ENCODE data around the gene TMPRSS6.

Gene TMPRSS6

GRCh38 chr22:37139762-37140161, 30.2 kb upstream of the TMPRSS6 start:
- no peak for DNase-seq

GRCh38 chr22:37138849-37139561, 29.5 kb upstream of the TMPRSS6 start:
- no peak for DNase-seq

DNA sequence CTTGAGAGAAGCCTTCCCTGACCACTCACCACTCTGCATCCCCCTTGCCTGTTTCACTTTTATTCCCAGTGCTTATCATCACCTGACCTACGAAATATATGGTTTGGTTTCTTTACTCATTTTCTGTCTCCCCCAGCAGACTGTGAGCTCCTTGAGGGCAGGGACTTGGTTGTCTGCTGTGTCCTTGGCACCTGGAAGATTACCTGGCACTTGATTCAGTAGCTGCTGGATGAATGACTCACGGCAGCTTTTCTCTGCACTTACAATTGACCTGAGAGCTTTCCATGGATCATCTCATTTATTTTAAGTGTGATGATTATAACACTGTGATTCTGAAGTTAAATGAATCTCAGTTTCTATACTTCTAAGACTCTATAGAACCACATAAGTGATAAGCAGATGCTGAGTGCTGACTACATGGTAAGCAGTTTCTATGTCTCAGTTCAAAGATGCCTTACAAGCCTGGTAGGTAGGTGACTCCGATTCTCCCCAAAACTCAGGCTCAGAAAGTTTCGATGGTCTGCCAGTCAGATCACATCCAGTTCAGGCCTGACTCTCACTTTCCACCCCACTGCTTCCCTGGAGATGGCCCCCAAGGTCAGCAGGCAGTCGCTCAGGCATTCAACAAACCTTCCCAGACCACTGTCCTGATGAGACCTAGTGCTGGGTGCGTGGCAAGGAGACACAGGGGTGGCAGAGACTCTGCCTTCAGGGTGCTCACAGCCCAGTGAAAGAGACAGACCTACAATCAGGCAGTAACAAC, 28.6 kb upstream of the TMPRSS6 start:
- DNase-seq: no peak

GRCh38 chr22:37137131-37137530, 27.6 kb upstream of the TMPRSS6 start:
- no peak for DNase-seq

GRCh38 chr22:37135023-37135422, 25.5 kb upstream of the TMPRSS6 start:
- DNase-seq: no peak

DNA sequence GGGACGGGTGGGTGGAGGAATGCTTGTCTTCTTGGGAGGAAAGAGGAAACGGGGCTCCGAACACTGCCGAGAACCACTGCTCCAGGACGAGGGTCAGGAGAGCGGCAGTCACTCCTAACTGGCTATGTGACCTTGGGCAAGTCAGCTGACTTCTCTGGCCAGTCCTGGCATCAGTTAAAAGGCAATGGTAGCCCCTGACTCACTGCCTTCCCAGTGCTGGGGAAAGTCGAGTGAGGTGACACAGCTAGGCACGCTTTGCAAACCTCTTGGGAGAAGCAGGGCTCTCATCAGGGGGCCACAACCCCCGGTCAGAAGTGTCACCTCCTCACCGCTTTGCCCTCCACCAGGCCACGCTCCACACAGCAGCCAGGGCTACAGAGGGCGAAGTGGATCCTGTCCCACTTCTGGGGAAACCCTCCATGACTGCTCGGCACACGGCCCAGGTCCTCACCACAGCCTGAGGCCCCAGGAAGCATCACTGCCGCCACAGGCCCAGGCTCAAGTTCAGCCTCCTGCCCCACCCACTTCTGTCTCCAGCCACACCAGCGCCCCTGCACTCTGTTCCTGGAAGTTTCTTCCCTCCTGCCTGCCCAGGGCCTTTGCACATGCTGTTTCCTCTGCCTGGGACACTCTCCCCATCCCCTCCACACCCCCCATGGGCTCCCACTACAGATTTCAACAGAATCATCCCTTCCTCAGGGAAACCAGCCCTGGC, 23.9 kb upstream of the TMPRSS6 start:
- DNase-seq: no peak

DNA sequence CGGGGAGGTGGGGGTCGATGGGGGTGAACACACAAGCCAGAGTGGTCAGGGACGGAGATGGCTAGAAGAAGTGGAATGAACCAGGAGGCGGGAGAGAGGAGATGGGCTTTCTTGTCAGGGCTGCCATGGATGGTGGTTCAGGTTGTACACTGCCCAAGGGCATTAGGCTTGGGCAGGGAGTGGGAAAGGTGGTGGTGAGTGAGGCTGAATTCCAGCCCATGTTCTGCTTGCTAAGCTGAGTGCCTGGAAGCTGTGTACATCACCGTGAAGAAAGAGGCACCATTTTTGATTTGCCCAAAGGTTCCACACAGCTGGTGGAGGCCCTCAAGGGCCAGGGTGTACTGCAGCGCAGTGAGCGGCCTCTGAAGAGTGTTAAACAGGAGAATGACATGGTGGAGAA, 23.3 kb upstream of the TMPRSS6 start:
- DNase-seq: no peak

- DNase-seq: no peak
Observed at GRCh38 chr22:37129866-37130441, 20.4 kb upstream of the TMPRSS6 start.

DNA sequence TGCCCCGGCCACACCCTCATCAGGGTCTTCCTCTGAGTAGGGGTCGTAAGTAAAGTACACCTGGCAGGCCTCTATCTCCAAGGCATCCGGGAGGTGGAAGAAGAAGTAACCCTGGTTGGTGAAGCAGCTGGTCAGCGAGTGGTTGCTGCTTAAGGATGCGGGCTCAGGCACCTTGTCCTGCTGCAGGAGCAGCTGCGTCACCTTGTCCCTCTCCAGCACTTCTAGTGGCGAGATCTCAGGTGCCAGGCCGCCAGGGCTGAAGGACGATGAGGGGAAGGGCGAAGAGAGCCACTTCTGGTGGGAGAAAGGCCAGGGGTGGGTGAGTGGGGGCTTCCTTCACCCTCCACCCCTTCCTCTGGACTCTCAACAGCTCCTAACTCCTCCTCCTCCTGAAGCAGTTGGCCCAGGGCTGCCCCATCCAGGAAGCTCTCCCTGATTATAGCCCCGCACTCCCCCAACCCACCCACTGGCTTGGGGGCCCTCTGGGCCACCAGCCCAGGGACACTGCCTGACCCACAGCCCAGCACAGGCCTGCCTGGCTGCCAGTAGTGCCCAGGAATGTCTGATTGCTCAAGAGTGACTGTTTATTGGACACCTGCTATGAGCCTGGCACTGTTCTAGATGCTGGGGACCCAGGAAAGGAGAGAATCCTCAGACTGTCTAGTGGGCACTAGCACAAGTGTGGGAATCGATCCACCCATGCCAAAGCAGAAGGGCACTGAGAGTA, 19.2 kb upstream of the TMPRSS6 start:
- no peak for DNase-seq

- no peak for DNase-seq
Observed at GRCh38 chr22:37127350-37127878, 17.9 kb upstream of the TMPRSS6 start.

DNA sequence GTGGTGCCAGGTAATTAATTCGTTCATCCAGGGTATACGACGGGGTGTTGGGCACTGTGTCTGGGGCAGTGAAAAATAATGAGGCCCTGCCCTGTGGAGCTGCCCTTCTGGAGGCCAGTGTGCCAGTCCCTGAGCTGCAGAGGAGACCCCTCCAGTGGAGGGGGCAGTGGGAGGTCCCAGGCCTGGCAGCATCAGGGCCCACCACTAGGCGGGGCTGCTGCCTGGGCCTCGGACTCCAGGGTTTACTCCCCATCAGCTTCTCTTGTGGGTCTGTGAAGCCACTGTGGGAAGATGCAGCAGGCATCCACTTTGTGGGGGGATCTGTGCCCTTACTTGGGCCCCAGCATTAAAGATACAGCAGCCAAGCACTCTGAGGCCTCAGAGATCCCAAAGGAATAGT, 17.4 kb upstream of the TMPRSS6 start:
- DNase-seq: peak; percentile 27

GRCh38 chr22:37126383-37126782, 16.9 kb upstream of the TMPRSS6 start:
- DNase-seq: peak; percentile 33

GRCh38 chr22:37123649-37124048, 14.1 kb upstream of the TMPRSS6 start:
- DNase-seq: no peak

DNA sequence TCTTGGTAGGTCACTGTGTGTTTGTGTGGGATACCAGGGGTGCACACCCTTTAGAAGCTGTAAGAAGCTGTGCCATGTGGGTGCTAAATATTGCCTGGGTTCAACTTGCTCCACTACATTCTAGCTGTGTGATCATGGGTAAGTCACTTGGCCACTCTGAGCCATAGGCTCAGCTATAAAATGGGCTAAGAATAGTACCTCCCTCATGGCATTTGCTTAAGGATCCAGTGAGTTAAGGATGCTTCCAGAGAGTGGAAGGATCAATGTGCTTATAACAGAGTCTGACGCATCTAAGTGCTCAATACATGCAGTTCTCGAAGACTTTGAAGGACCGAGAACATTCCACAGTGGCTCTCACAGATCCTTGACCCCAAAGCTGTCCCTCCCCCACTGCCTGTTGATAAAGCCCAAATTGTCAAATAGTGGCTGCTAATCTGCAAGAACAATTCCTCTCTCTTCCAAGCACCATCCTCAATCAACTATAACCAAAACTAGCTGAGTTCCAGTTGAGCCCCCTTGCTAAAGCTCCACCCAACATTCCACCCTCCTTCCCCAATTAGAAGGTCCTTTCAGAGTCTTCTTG, 13.2 kb upstream of the TMPRSS6 start:
- DNase-seq: no peak

- peak; percentile 37 for DNase-seq
Observed at GRCh38 chr22:37121887-37122591, 12.5 kb upstream of the TMPRSS6 start.

GRCh38 chr22:37120569-37121340, 11.2 kb upstream of the TMPRSS6 start:
- DNase-seq: no peak

GRCh38 chr22:37119872-37120271, 10.4 kb upstream of the TMPRSS6 start:
- no peak for DNase-seq

- DNase-seq: no peak
Observed at GRCh38 chr22:37118083-37118482, 8.6 kb upstream of the TMPRSS6 start.

DNA sequence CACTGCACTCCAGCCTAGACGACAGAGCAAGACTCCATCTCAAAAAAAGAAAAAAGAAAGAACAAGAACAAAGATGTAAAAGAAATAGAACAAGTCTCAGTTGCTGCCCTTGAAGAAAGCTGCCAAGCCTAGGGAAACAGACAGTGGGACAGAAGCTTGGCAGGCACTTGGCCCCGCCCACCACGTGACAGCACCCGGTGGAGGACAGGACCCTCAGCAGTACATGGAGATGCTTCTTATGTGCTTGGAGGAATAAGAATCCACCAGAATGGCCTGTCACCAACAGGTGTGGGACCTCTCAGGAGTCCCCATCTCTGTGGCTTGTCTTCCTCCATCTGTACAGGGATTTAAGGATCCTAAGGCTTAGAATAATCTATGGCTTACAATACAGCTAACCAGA, 7.6 kb upstream of the TMPRSS6 start:
- DNase-seq: no peak

- DNase-seq: no peak
Observed at GRCh38 chr22:37115032-37115431, 5.5 kb upstream of the TMPRSS6 start.

- DNase-seq: no peak
Observed at GRCh38 chr22:37113757-37114156, 4.2 kb upstream of the TMPRSS6 start.
